ENCODE measurements around the gene ALK.

- TF ChIP-seq CTCF (IDR thresholded peaks at IDR 0.05) (no peak), ZFX (IDR thresholded peaks at IDR 0.05; ENCODE audit: borderline replicate concordance) (no peak)
These were observed 388.9 kb downstream of the ALK start for GRCh38 chr2:29532436-29532835.

Data from 22Rv1 (cell line).